Peyer's patch (tissue), 4 donors: Measurements from ENCODE around the gene SFN.

Source experiments
- POLR2A ChIP-seq, 2 donors: fragments of 450-650 bp; IDR thresholded peaks; one replicate each; pipeline ENCODE4 v1.5.1; 2017; ENCODE audit warnings: antibody characterized with exemption in 2 of 2, mild to moderate bottlenecking in 2 of 2, moderate library complexity in 2 of 2
- TF ChIP-seq, protein P1 (sequence below), 6 experiments: fragments of 450-650 bp in 4 of 6; fragments of 200-600 bp in 2 of 6; sonication (generic) in 1 of 6; IDR thresholded peaks; one replicate each; pipeline ENCODE4 v1.5.1; 2017 to 2019; ENCODE audit warnings: antibody characterized with exemption in 6 of 6, mild to moderate bottlenecking in 3 of 6, moderate library complexity in 1 of 6

DNA sequence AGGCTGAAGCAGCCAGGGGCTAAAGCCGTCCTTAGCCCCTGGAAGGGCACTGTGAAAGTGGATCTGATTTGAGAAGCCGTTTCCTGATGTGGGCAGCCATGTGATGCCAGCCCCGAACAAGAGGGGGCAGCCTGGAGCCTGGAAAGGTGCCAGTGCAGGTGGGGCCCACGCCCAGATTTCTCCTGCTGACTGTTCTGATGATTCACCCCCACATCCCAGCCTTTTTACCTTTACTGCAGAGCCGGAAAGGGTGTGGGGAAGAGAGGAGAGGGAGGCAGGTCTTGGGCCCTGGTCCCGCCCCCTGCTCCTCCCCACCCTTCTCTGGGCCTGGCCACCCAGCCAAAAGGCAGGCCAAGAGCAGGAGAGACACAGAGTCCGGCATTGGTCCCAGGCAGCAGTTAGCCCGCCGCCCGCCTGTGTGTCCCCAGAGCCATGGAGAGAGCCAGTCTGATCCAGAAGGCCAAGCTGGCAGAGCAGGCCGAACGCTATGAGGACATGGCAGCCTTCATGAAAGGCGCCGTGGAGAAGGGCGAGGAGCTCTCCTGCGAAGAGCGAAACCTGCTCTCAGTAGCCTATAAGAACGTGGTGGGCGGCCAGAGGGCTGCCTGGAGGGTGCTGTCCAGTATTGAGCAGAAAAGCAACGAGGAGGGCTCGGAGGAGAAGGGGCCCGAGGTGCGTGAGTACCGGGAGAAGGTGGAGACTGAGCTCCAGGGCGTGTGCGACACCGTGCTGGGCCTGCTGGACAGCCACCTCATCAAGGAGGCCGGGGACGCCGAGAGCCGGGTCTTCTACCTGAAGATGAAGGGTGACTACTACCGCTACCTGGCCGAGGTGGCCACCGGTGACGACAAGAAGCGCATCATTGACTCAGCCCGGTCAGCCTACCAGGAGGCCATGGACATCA, at the start of gene SFN:
- TF ChIP-seq, protein P1, sequence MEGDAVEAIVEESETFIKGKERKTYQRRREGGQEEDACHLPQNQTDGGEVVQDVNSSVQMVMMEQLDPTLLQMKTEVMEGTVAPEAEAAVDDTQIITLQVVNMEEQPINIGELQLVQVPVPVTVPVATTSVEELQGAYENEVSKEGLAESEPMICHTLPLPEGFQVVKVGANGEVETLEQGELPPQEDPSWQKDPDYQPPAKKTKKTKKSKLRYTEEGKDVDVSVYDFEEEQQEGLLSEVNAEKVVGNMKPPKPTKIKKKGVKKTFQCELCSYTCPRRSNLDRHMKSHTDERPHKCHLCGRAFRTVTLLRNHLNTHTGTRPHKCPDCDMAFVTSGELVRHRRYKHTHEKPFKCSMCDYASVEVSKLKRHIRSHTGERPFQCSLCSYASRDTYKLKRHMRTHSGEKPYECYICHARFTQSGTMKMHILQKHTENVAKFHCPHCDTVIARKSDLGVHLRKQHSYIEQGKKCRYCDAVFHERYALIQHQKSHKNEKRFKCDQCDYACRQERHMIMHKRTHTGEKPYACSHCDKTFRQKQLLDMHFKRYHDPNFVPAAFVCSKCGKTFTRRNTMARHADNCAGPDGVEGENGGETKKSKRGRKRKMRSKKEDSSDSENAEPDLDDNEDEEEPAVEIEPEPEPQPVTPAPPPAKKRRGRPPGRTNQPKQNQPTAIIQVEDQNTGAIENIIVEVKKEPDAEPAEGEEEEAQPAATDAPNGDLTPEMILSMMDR (IDR thresholded peaks at IDR 0.05): peak in 4 of 6 experiments; percentile 38 to 87 (median 78)
- peak; percentile 92 to 98 for TF ChIP-seq POLR2A (IDR thresholded peaks at IDR 0.05)
